ENCODE results near the gene SFT2D3.

The SFT2D3 gene

DNA sequence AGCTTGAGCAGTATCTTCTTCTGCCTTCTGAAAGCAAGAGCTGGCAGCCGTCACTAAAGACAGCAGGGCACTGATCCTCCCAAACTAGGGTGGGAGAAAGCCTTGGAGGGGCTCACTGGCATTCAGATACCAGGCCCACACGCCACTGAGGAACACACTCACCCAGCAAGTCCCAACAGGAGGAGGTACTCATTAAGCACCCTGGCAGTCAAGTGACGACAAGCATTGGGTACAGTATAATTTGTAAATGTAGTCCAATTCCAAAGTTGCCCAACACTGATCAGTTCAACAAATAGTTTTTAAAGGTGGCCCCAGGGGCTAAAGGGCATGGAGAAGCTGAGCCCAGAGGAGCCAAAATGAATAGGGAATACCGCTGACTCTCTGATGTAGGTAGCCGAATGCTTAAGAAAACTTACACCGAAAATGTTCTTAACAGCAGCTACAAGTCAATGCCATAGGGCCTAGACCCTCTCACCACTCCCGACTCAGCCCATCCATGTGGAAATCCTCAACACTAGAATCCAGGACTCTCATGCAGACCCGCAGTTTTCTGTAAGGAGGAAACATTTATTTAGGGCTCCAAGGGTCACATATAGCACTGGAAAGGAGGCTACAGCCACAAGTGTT is 35.9 kb upstream of the SFT2D3 start:
- TF ChIP-seq YY1 (IDR thresholded peaks at IDR 0.05; ENCODE audit: insufficient read depth, insufficient read length) (no peak), SUZ12 (IDR thresholded peaks at IDR 0.05; ENCODE audit: extremely low read depth, insufficient read depth, insufficient read length) (no peak), ZNF274 (IDR thresholded peaks at IDR 0.05; ENCODE audit: low read depth, low read length) (no peak)
- Histone ChIP-seq H3K9ac (ENCODE audit: insufficient read length, low read depth) (no peak overlapping the region), H3K36me3 (ENCODE audit: insufficient read depth, insufficient read length, low read length) (peaks cover 3% of the 10 kb centered on the region), H3K4me1 (ENCODE audit: insufficient read depth, insufficient read length) (peaks cover 21% of the 10 kb centered on the region), H3K9me3 (ENCODE audit: insufficient read depth, low read length) (peaks cover 8% of the 10 kb centered on the region; the same call in 1 of the 2 replicates), H3K4me3 (ENCODE audit: insufficient read length, low read depth) (no peak overlapping the region), H3K27me3 (ENCODE audit: insufficient read depth, insufficient read length) (peaks cover 41% of the 10 kb centered on the region)
- DNase-seq (ENCODE audit: low read depth, low spot score) = no peak

DNA sequence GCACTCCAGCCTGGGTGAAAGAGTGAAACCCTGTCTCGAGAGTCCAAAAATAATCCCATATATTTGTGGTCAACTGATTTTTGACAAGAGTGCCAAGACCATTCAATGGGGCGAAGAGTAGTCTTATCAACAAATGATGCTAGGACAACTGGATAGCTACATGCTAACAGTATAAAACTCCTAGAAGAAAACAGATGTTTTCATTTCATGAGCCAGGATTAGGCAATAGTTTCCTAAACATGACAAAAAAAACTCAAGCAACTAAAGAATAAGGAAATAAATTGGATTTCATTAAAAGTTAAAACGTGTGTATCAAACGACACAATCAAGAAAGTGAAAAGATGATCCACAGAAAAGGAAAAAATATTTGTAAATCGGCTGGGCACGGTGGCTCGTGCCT is 32.2 kb upstream of the SFT2D3 start:
- DNase-seq (ENCODE audit: low read depth, low spot score) = no peak
- peaks cover 45% of the 10 kb centered on the region for H3K27me3 ChIP-seq (ENCODE audit: insufficient read depth, insufficient read length)
- peaks cover 11% of the 10 kb centered on the region for H3K4me1 ChIP-seq (ENCODE audit: insufficient read depth, insufficient read length)
- H3K4me3 ChIP-seq (ENCODE audit: insufficient read length, low read depth) = no peak overlapping the region
- peaks cover 5% of the 10 kb centered on the region for H3K36me3 ChIP-seq (ENCODE audit: insufficient read depth, insufficient read length, low read length)
- TF ChIP-seq ZNF274 (IDR thresholded peaks at IDR 0.05; ENCODE audit: low read depth, low read length) (no peak), SUZ12 (IDR thresholded peaks at IDR 0.05; ENCODE audit: extremely low read depth, insufficient read depth, insufficient read length) (no peak), YY1 (IDR thresholded peaks at IDR 0.05; ENCODE audit: insufficient read depth, insufficient read length) (no peak)
- peaks cover 8% of the 10 kb centered on the region; the same call in 1 of the 2 replicates for H3K9me3 ChIP-seq (ENCODE audit: insufficient read depth, low read length)
- H3K9ac ChIP-seq (ENCODE audit: insufficient read length, low read depth) = no peak overlapping the region

- H3K4me3 ChIP-seq (ENCODE audit: insufficient read length, low read depth) = no peak overlapping the region
- peaks cover 11% of the 10 kb centered on the region for H3K4me1 ChIP-seq (ENCODE audit: insufficient read depth, insufficient read length)
- no peak overlapping the region for H3K9ac ChIP-seq (ENCODE audit: insufficient read length, low read depth)
- TF ChIP-seq SUZ12 (IDR thresholded peaks at IDR 0.05; ENCODE audit: extremely low read depth, insufficient read depth, insufficient read length) = no peak
- TF ChIP-seq YY1 (IDR thresholded peaks at IDR 0.05; ENCODE audit: insufficient read depth, insufficient read length) = no peak
- no peak for TF ChIP-seq ZNF274 (IDR thresholded peaks at IDR 0.05; ENCODE audit: low read depth, low read length)
- peaks cover 5% of the 10 kb centered on the region for H3K36me3 ChIP-seq (ENCODE audit: insufficient read depth, insufficient read length, low read length)
- H3K27me3 ChIP-seq (ENCODE audit: insufficient read depth, insufficient read length) = peaks cover 42% of the 10 kb centered on the region
- no peak for DNase-seq (ENCODE audit: low read depth, low spot score)
- H3K9me3 ChIP-seq (ENCODE audit: insufficient read depth, low read length) = peaks cover 8% of the 10 kb centered on the region; the same call in 1 of the 2 replicates
These were observed 31.0 kb upstream of the SFT2D3 start for GRCh38 chr2:127670055-127670956.

DNA sequence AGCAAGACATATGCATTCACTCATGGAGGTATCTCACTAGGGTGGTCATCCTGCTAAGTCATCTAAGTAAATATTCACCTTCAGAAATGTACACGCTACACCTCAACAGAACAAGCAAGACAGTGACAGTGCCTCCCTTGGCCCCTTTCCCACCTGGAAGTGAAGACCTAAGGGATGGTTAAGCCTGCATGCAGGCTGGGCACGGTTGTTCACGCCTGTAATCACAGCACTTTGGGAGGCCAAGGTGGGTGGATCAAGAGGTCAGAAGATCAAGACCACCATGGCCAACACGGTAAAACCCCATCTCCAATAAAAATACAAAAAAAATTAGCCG is 30.4 kb upstream of the SFT2D3 start:
- H3K27me3 ChIP-seq (ENCODE audit: insufficient read depth, insufficient read length) = peaks cover 41% of the 10 kb centered on the region
- peaks cover 5% of the 10 kb centered on the region for H3K36me3 ChIP-seq (ENCODE audit: insufficient read depth, insufficient read length, low read length)
- no peak for DNase-seq (ENCODE audit: low read depth, low spot score)
- no peak overlapping the region for H3K9ac ChIP-seq (ENCODE audit: insufficient read length, low read depth)
- H3K4me1 ChIP-seq (ENCODE audit: insufficient read depth, insufficient read length) = peaks cover 11% of the 10 kb centered on the region
- no peak for TF ChIP-seq SUZ12 (IDR thresholded peaks at IDR 0.05; ENCODE audit: extremely low read depth, insufficient read depth, insufficient read length)
- TF ChIP-seq ZNF274 (IDR thresholded peaks at IDR 0.05; ENCODE audit: low read depth, low read length) = no peak
- TF ChIP-seq YY1 (IDR thresholded peaks at IDR 0.05; ENCODE audit: insufficient read depth, insufficient read length) = no peak
- H3K9me3 ChIP-seq (ENCODE audit: insufficient read depth, low read length) = peaks cover 8% of the 10 kb centered on the region; the same call in 1 of the 2 replicates
- H3K4me3 ChIP-seq (ENCODE audit: insufficient read length, low read depth) = no peak overlapping the region

GRCh38 chr2:127671557-127672302 is 29.6 kb upstream of the SFT2D3 start:
- DNase-seq (ENCODE audit: low read depth, low spot score) = no peak
- Histone ChIP-seq H3K27me3 (ENCODE audit: insufficient read depth, insufficient read length) (peaks cover 44% of the 10 kb centered on the region), H3K9me3 (ENCODE audit: insufficient read depth, low read length) (peaks cover 8% of the 10 kb centered on the region; the same call in 1 of the 2 replicates), H3K36me3 (ENCODE audit: insufficient read depth, insufficient read length, low read length) (peaks cover 5% of the 10 kb centered on the region), H3K4me3 (ENCODE audit: insufficient read length, low read depth) (no peak overlapping the region), H3K4me1 (ENCODE audit: insufficient read depth, insufficient read length) (peaks cover 11% of the 10 kb centered on the region), H3K9ac (ENCODE audit: insufficient read length, low read depth) (no peak overlapping the region)
- no peak for TF ChIP-seq YY1 (IDR thresholded peaks at IDR 0.05; ENCODE audit: insufficient read depth, insufficient read length)
- no peak for TF ChIP-seq ZNF274 (IDR thresholded peaks at IDR 0.05; ENCODE audit: low read depth, low read length)
- no peak for TF ChIP-seq SUZ12 (IDR thresholded peaks at IDR 0.05; ENCODE audit: extremely low read depth, insufficient read depth, insufficient read length)

GRCh38 chr2:127672341-127673224 is 28.7 kb upstream of the SFT2D3 start:
- Histone ChIP-seq H3K9ac (ENCODE audit: insufficient read length, low read depth) (no peak overlapping the region), H3K4me1 (ENCODE audit: insufficient read depth, insufficient read length) (peaks cover 11% of the 10 kb centered on the region), H3K27me3 (ENCODE audit: insufficient read depth, insufficient read length) (peaks cover 48% of the 10 kb centered on the region), H3K36me3 (ENCODE audit: insufficient read depth, insufficient read length, low read length) (peaks cover 5% of the 10 kb centered on the region), H3K9me3 (ENCODE audit: insufficient read depth, low read length) (peaks cover 7% of the 10 kb centered on the region; the same call in 1 of the 2 replicates), H3K4me3 (ENCODE audit: insufficient read length, low read depth) (no peak overlapping the region)
- no peak for DNase-seq (ENCODE audit: low read depth, low spot score)
- TF ChIP-seq SUZ12 (IDR thresholded peaks at IDR 0.05; ENCODE audit: extremely low read depth, insufficient read depth, insufficient read length) (no peak), ZNF274 (IDR thresholded peaks at IDR 0.05; ENCODE audit: low read depth, low read length) (no peak), YY1 (IDR thresholded peaks at IDR 0.05; ENCODE audit: insufficient read depth, insufficient read length) (no peak)
